Mammary epithelial cell (primary cell): ENCODE measurements around the gene PARP12.

Source experiments
- EZH2 ChIP-seq: IDR thresholded peaks from 2 replicates; pipeline ENCODE4 v1.6.1; 2012; ENCODE audit warnings: low read length, inconsistent platforms, borderline replicate concordance
- TF ChIP-seq, protein P1 (sequence below), 2 donors: IDR thresholded peaks in 1 of 2; conservative IDR thresholded peaks in 1 of 2; 2 replicates each; pipeline ENCODE4 v1.5.1; 2011 to 2012; ENCODE audit warnings: inconsistent platforms in 2 of 2, low read length in 2 of 2, mild to moderate bottlenecking in 2 of 2, control low read depth in 1 of 2, low read depth in 1 of 2; ENCODE audit not compliant: insufficient read depth in 1 of 2; ENCODE audit errors: extremely low read depth in 1 of 2

GRCh38 chr7:140082770-140083169 lies 20.0 kb upstream of the PARP12 start:
- TF ChIP-seq, protein P1, sequence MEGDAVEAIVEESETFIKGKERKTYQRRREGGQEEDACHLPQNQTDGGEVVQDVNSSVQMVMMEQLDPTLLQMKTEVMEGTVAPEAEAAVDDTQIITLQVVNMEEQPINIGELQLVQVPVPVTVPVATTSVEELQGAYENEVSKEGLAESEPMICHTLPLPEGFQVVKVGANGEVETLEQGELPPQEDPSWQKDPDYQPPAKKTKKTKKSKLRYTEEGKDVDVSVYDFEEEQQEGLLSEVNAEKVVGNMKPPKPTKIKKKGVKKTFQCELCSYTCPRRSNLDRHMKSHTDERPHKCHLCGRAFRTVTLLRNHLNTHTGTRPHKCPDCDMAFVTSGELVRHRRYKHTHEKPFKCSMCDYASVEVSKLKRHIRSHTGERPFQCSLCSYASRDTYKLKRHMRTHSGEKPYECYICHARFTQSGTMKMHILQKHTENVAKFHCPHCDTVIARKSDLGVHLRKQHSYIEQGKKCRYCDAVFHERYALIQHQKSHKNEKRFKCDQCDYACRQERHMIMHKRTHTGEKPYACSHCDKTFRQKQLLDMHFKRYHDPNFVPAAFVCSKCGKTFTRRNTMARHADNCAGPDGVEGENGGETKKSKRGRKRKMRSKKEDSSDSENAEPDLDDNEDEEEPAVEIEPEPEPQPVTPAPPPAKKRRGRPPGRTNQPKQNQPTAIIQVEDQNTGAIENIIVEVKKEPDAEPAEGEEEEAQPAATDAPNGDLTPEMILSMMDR (conservative IDR thresholded peaks at IDR 0.05 in 1 of 2, IDR thresholded peaks at IDR 0.05 in 1 of 2; ENCODE audit: extremely low read depth in 1 of 2, insufficient read depth in 1 of 2, low read depth in 1 of 2, low read length in 2 of 2), result no peak
- no peak for TF ChIP-seq EZH2
